Ishikawa (cell line): ENCODE measurements around the gene GCAT.

ENCODE experiments used
- CEBPB ChIP-seq: IDR thresholded peaks from 2 replicates; pipeline ENCODE4 v1.6.1; 2012
- CREB1 ChIP-seq: IDR thresholded peaks from 2 replicates; pipeline ENCODE4 v1.6.1; 2012; ENCODE audit warnings: low read depth
- EGR1 ChIP-seq: IDR thresholded peaks from 2 replicates; pipeline ENCODE4 v1.6.1; 2012
- EP300 ChIP-seq: IDR thresholded peaks from 2 replicates; pipeline ENCODE4 v1.6.1; 2012; ENCODE audit warnings: borderline replicate concordance
- FOXM1 ChIP-seq: IDR thresholded peaks from 2 replicates; pipeline ENCODE4 v1.6.1; 2012; ENCODE audit warnings: low read depth, borderline replicate concordance
- NFIC ChIP-seq: IDR thresholded peaks from 2 replicates; pipeline ENCODE4 v1.6.1; 2012
- TAF1 ChIP-seq: IDR thresholded peaks from 2 replicates; pipeline ENCODE4 v1.6.1; 2012; ENCODE audit warnings: low read depth, mild to moderate bottlenecking
- TCF12 ChIP-seq: IDR thresholded peaks from 2 replicates; pipeline ENCODE4 v1.6.1; 2012; ENCODE audit warnings: low read depth
- TEAD4 ChIP-seq: IDR thresholded peaks from 2 replicates; pipeline ENCODE4 v1.6.1; 2012
- YY1 ChIP-seq: IDR thresholded peaks from 2 replicates; pipeline ENCODE4 v1.6.1; 2012; ENCODE audit warnings: low read depth
- ZBTB7A ChIP-seq: IDR thresholded peaks from 2 replicates; pipeline ENCODE4 v1.6.1; 2012; ENCODE audit warnings: low read depth
- TF ChIP-seq, protein P1 (sequence below): IDR thresholded peaks from 2 replicates; pipeline ENCODE4 v1.6.1; 2012
- TF ChIP-seq, protein P2 (sequence below): IDR thresholded peaks from 2 replicates; pipeline ENCODE4 v1.6.1; 2012; ENCODE audit warnings: low read depth, mild to moderate bottlenecking
- TF ChIP-seq, protein P3 (sequence below): IDR thresholded peaks from 2 replicates; pipeline ENCODE4 v1.6.1; 2012

The GCAT gene

DNA sequence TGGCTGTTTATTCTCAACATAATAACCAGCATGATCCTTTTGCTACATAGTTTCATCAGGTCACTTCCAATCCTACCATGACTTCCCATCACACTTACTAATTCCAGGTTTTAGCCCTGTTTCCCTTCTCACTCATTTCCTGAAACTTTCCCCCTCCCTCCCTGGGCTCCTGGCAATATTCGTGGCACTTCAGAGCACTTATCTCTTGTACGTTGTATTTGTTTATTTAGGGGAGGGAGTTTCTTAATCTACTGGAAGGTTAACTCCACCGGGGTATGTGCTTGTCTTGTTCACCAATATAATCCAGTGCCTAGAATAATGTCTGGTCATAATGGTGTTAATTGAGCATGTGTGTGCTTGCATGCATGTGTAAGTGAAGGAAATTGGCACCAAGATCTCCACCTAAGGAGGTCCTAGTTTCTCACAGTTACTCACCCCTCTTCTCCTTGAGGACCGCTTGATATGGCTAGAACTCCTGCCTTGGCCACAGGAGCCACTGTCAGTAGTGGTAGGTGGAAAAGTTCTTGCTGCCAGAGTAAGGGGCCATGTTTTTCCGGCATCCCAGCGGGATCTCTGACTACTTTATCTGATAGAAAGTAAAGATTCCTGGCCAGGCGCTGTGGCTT lies 53.2 kb downstream of the GCAT start:
- TF ChIP-seq, protein P1, sequence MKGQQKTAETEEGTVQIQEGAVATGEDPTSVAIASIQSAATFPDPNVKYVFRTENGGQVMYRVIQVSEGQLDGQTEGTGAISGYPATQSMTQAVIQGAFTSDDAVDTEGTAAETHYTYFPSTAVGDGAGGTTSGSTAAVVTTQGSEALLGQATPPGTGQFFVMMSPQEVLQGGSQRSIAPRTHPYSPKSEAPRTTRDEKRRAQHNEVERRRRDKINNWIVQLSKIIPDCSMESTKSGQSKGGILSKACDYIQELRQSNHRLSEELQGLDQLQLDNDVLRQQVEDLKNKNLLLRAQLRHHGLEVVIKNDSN, result no peak
- TF ChIP-seq ZBTB7A (no peak), EGR1 (no peak), NFIC (no peak), CREB1 (no peak), CEBPB (no peak), TCF12 (no peak), FOXM1 (no peak), EP300 (no peak), TAF1 (no peak), TEAD4 (no peak)
- TF ChIP-seq, protein P2, sequence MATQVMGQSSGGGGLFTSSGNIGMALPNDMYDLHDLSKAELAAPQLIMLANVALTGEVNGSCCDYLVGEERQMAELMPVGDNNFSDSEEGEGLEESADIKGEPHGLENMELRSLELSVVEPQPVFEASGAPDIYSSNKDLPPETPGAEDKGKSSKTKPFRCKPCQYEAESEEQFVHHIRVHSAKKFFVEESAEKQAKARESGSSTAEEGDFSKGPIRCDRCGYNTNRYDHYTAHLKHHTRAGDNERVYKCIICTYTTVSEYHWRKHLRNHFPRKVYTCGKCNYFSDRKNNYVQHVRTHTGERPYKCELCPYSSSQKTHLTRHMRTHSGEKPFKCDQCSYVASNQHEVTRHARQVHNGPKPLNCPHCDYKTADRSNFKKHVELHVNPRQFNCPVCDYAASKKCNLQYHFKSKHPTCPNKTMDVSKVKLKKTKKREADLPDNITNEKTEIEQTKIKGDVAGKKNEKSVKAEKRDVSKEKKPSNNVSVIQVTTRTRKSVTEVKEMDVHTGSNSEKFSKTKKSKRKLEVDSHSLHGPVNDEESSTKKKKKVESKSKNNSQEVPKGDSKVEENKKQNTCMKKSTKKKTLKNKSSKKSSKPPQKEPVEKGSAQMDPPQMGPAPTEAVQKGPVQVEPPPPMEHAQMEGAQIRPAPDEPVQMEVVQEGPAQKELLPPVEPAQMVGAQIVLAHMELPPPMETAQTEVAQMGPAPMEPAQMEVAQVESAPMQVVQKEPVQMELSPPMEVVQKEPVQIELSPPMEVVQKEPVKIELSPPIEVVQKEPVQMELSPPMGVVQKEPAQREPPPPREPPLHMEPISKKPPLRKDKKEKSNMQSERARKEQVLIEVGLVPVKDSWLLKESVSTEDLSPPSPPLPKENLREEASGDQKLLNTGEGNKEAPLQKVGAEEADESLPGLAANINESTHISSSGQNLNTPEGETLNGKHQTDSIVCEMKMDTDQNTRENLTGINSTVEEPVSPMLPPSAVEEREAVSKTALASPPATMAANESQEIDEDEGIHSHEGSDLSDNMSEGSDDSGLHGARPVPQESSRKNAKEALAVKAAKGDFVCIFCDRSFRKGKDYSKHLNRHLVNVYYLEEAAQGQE, result no peak
- TF ChIP-seq, protein P3, sequence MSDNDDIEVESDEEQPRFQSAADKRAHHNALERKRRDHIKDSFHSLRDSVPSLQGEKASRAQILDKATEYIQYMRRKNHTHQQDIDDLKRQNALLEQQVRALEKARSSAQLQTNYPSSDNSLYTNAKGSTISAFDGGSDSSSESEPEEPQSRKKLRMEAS, result no peak

DNA sequence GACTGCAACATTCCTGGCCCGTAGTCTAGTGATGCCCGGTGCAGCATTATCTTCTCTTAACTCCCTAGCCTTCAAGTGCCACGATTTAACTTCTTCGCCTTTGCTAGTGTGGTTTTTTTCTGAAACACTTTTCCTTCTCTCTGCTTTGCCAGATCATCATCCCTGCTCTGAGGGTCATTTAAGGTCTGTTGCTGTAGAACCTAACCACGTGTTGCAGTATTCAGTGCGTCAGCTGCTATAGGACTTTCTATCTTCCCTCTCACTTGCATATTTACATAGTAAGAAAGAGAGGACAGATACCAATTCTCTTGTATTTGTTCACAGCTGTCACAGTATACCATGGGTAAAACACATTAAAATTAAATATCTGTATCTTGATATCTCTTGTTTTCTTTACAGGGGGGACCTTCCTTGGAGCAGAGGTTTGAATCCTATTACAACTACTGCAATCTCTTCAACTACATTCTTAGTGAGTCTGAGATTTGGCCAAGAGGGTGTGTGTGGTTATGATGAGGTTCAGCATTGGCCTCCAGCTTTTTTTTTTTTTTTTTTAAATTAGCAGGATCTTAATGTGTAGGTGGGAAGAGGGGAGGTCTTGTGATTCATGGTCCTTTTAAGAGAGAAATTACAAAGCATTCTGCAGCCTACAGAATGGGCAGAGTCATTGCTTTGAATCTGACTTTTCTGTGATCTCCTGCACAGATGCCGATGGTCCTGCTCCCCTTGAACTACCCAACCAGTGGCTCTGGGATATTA lies 55.0 kb downstream of the GCAT start:
- TF ChIP-seq EGR1, result no peak
- TF ChIP-seq FOXM1, result no peak
- no peak for TF ChIP-seq TCF12
- TF ChIP-seq, protein P1, result no peak

DNA sequence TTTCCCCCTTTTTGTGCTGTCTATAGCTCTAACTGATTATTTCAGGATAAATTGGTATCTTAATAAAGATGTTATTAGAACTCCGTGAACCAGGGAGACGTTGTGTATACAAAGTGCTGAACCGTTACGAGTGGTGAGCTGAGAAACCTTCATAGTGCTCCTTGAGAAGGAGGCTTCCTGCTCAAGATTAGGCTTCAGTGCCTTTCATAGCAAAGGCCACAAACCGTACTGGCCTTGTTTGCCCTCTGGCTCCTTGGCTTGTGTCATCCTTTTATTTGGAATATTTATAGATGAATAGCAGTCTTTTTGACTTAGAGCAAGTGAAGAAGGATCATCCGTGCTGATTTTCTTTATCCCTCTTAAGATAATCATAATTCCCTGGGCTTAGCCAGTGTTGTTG lies 57.8 kb downstream of the GCAT start:
- TF ChIP-seq TAF1 (no peak), YY1 (no peak)
- TF ChIP-seq, protein P2, result no peak
- TF ChIP-seq, protein P3, result no peak
